Thyroid gland (tissue), 4 donors: ENCODE results near the gene THAP4. TPM values are rescaled to one million over a fixed set of nuclear protein-coding genes. Genes with fewer than 3 reads are reported as not detected.
A peak's percentile ranks its signal among the peaks of the same experiment; 100 is the strongest.

Experiments
- DNase-seq, 2 donors: peaks; one replicate each; pipeline ENCODE4 v3.0.0-alpha.2; 2019
- H3K27ac ChIP-seq, 3 donors: fragments of 200-600 bp; sonication (generic); 1 replicate in 2 of 3; 2 replicates in 1 of 3; pipeline ENCODE4 v1.5.1; 2016 to 2019; ENCODE audit warnings: mild to moderate bottlenecking in 1 of 3, moderate library complexity in 1 of 3
- H3K27me3 ChIP-seq: fragments of 200-600 bp; sonication (generic); one replicate; pipeline ENCODE4 v1.5.1; 2019
- H3K36me3 ChIP-seq, 2 donors: fragments of 200-600 bp; sonication (generic); one replicate each; pipeline ENCODE4 v1.5.1; 2016 to 2019
- H3K4me1 ChIP-seq, 2 donors: fragments of 200-600 bp; sonication (generic); one replicate each; pipeline ENCODE4 v1.5.1; 2017 to 2019
- H3K4me3 ChIP-seq, 3 donors: fragments of 200-600 bp; sonication (generic); replicated peaks in 1 of 3; 1 replicate in 2 of 3; 2 replicates in 1 of 3; pipeline ENCODE4 v1.5.1; 2016; ENCODE audit warnings: mild to moderate bottlenecking in 1 of 3
- H3K9me3 ChIP-seq: fragments of 200-600 bp; sonication (generic); one replicate; pipeline ENCODE4 v1.5.1; 2017
- POLR2A ChIP-seq, 2 donors: fragments of 450-650 bp; IDR thresholded peaks; one replicate each; pipeline ENCODE4 v1.6.1; 2017; ENCODE audit warnings: antibody characterized with exemption in 2 of 2, mild to moderate bottlenecking in 2 of 2, moderate library complexity in 1 of 2
- WGBS, 2 donors: methylation state at CpG; one replicate each; pipeline ENCODE4 v1.1.5; 2017; 5-methylcytosine and 5-hydroxymethylcytosine counted together
- intact Hi-C: fragments of 100-400 bp; cut with DNase I; formaldehyde crosslinking; loops from one replicate; pipeline ENCODE4 v1.15.1; 2023
- total RNA-seq, 4 donors: library from RNA; depleted of rRNA; stranded (reverse); fragments of >200 nt; gene quantifications; one replicate each; pipeline ENCODE4 v1.2.3, GENCODE V29; 2016
- TF ChIP-seq, protein P1 (sequence below), 6 experiments: fragments of 200-600 bp in 3 of 6; fragments of 450-650 bp in 3 of 6; sonication (generic) in 3 of 6; IDR thresholded peaks; one replicate each; pipeline ENCODE4 v1.5.1; 2016 to 2019; ENCODE audit warnings: antibody characterized with exemption in 6 of 6, mild to moderate bottlenecking in 2 of 6, inconsistent platforms in 1 of 6, moderate library complexity in 1 of 6

The THAP4 gene, protein sequence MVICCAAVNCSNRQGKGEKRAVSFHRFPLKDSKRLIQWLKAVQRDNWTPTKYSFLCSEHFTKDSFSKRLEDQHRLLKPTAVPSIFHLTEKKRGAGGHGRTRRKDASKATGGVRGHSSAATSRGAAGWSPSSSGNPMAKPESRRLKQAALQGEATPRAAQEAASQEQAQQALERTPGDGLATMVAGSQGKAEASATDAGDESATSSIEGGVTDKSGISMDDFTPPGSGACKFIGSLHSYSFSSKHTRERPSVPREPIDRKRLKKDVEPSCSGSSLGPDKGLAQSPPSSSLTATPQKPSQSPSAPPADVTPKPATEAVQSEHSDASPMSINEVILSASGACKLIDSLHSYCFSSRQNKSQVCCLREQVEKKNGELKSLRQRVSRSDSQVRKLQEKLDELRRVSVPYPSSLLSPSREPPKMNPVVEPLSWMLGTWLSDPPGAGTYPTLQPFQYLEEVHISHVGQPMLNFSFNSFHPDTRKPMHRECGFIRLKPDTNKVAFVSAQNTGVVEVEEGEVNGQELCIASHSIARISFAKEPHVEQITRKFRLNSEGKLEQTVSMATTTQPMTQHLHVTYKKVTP
- total RNA-seq: 10 to 100 TPM; 42.9 to 53.6 (median 46.2) TPM

GRCh38 chr2:241637018-241637794, at the start of gene THAP4, which contains the start of gene ATG4B:
TSS of gene THAP4 (minus strand) at chr2:241637158. CDS start at chr2:241637017, 141 bp downstream.
TSS of gene ATG4B (plus strand) at chr2:241637693. CDS start at chr2:241637715, 22 bp downstream.
- H3K4me1 ChIP-seq: peaks cover 20 to 26% of the 10 kb centered on the region in 2 donors
- 0% methylated on average over 1 of the region's 123 CpGs; no CpG with 5 or more reads in 1 of the 2 donors for WGBS, 2 donors
- peak within 1 kb of the TSS; percentile 66 to 95 (median 90) for H3K4me3 ChIP-seq
- H3K27ac ChIP-seq: peak within 1 kb of the TSS; percentile 98 to 100 (median 100)
- intact Hi-C loops: no loop called here
- DNase-seq: peak; percentile 86 to 88
- peaks cover 13% of the 10 kb centered on the region in 2 donors for H3K36me3 ChIP-seq
- H3K27me3 ChIP-seq: no peaks in the 10 kb centered on the region
- TF ChIP-seq, protein P1, sequence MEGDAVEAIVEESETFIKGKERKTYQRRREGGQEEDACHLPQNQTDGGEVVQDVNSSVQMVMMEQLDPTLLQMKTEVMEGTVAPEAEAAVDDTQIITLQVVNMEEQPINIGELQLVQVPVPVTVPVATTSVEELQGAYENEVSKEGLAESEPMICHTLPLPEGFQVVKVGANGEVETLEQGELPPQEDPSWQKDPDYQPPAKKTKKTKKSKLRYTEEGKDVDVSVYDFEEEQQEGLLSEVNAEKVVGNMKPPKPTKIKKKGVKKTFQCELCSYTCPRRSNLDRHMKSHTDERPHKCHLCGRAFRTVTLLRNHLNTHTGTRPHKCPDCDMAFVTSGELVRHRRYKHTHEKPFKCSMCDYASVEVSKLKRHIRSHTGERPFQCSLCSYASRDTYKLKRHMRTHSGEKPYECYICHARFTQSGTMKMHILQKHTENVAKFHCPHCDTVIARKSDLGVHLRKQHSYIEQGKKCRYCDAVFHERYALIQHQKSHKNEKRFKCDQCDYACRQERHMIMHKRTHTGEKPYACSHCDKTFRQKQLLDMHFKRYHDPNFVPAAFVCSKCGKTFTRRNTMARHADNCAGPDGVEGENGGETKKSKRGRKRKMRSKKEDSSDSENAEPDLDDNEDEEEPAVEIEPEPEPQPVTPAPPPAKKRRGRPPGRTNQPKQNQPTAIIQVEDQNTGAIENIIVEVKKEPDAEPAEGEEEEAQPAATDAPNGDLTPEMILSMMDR (IDR thresholded peaks at IDR 0.05): no peak
- TF ChIP-seq POLR2A (IDR thresholded peaks at IDR 0.05): peak in 1 of 2 donors; percentile 59
- H3K9me3 ChIP-seq: no peaks in the 10 kb centered on the region

DNA sequence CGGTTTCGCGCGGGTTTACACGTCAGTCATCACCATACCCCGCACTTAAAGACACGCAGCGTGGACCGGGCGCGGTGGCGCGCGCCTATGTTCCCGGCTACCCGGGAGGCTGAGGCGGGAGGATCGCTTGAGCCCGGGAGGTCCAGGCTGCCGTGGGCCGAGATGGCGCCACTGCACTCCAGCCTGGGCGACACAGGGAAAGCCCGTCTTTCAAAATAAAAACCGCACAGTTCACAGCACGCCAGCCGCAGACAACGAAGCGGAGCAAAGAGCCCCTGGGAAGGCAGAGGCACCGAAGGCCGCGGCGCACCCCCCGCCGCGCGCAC, 49.3 kb upstream of the THAP4 start:
- whole genome bisulfite sequencing, 2 donors: 0 to 2% methylated on average over 22 to 24 of the region's 37 CpGs

DNA sequence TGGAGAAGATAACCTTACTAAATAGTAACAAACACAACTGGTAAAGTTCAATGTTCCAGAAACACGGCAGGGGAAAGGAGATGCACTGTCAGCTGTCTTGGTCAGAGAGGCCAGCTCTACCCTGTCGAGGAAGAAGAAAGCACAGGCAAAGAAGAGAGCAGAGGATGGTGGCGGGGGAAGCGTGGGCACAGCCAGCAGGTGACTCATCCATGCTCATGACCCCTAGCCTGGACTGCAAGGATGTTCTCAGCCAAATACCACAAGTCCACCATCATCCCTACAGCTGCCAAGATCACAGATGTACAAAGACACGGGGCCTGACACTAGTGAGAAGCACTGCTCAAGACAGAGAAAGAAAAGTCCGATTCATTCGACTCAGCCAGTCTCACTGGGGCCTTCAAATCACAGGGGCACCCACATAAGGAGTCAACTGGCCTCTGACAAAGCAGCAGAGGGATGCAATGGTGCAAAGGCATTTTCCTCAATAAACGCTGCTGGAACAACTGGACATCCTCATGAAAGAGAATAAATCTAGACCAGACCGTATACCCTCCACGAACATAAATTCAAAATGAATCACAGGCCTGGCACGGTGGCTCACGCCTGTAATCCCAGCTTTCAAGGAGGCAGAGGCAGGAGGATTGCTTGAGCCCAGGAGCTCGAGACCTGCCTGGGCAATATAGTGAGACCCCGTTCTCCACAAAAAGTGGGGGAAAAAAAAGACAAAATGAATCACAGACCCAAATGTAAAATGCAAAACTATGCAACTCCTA, 44.1 kb upstream of the THAP4 start:
- no peaks in the 10 kb centered on the region for H3K9me3 ChIP-seq
- 92% methylated on average over 14 of the region's 14 CpGs for WGBS, 2 donors
- TF ChIP-seq, protein P1 (IDR thresholded peaks at IDR 0.05): no peak
- no peak for TF ChIP-seq POLR2A (IDR thresholded peaks at IDR 0.05)
- H3K4me1 ChIP-seq: peaks cover under 1 to 6% of the 10 kb centered on the region in 2 donors
- no peaks in the 10 kb centered on the region for H3K27me3 ChIP-seq
- DNase-seq: no peak
- H3K4me3 ChIP-seq: no peak overlapping the region
- H3K27ac ChIP-seq: no peak overlapping the region
- intact Hi-C loops: no loop called here
- H3K36me3 ChIP-seq: peaks cover 0 to 11% of the 10 kb centered on the region in 2 donors

More for the DNA sequence above, 49.3 kb upstream of the THAP4 start:
- H3K4me3 ChIP-seq: peak overlapping the region; percentile 15 to 87 (median 44)
- H3K36me3 ChIP-seq: peaks cover 0 to 5% of the 10 kb centered on the region in 2 donors
- H3K27me3 ChIP-seq: no peaks in the 10 kb centered on the region
- intact Hi-C loops: loop anchor here (5.0 kb wide), 1 partner anchor 191 kb away; no protein-coding TSS in a partner anchor
- H3K4me1 ChIP-seq: peaks cover 16 to 23% of the 10 kb centered on the region in 2 donors
- TF ChIP-seq, protein P1 (IDR thresholded peaks at IDR 0.05): peak in 1 of 6 experiments; percentile 2
- TF ChIP-seq POLR2A (IDR thresholded peaks at IDR 0.05): no peak
- peak overlapping the region in 1 of 3 donors; percentile 10 for H3K27ac ChIP-seq
- DNase-seq: peak in 1 of 2 donors; percentile 10
- H3K9me3 ChIP-seq: no peaks in the 10 kb centered on the region

DNA sequence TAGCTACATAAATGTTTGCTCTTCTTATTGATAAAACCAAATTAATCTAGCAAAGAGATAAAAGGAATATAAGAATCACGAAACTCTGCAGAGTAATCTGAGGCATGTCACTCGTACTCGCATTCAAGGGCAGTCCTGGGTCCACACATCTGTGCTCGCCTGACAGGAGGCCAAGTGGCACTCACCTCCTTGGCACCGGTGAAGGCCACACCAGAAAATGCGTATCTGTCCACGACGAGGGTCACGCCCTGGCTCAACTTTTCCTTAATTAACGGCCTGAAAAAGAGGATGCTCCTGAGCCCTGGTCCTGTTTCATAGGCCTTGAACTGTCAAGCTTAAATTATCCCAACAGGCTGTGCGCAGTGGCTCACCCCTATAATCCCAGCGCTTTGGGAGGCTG, 43.1 kb upstream of the THAP4 start:
- peaks cover 0 to 11% of the 10 kb centered on the region in 2 donors for H3K36me3 ChIP-seq
- no peaks in the 10 kb centered on the region for H3K4me1 ChIP-seq
- H3K27ac ChIP-seq: no peak overlapping the region
- TF ChIP-seq POLR2A (IDR thresholded peaks at IDR 0.05): no peak
- TF ChIP-seq, protein P1 (IDR thresholded peaks at IDR 0.05): no peak
- H3K27me3 ChIP-seq: no peaks in the 10 kb centered on the region
- H3K9me3 ChIP-seq: no peaks in the 10 kb centered on the region
- H3K4me3 ChIP-seq: no peak overlapping the region
- DNase-seq: no peak
- intact Hi-C loops: no loop called here
- 94 to 97% methylated on average over 12 of the region's 12 CpGs for WGBS, 2 donors
